Vagina (tissue), 2 donors: ENCODE data around the gene MIS18BP1.

Experiments used
- CTCF ChIP-seq, 3 experiments: fragments of 450-650 bp in 2 of 3; fragments of 200-600 bp in 1 of 3; sonication (generic) in 1 of 3; IDR thresholded peaks; one replicate each; pipeline ENCODE4 v1.5.1; 2017 to 2019; ENCODE audit warnings: antibody characterized with exemption in 3 of 3, mild to moderate bottlenecking in 2 of 3, moderate library complexity in 2 of 3
- POLR2A ChIP-seq, 2 donors: fragments of 450-650 bp; IDR thresholded peaks; one replicate each; pipeline ENCODE4 v1.6.1; 2017; ENCODE audit warnings: antibody characterized with exemption in 2 of 2, mild to moderate bottlenecking in 2 of 2, moderate library complexity in 2 of 2
- POLR2AphosphoS5 ChIP-seq, 2 donors: sonication (generic); formaldehyde crosslinking; IDR thresholded peaks; one replicate each; pipeline ENCODE4 v1.9.0; 2017; ENCODE audit warnings: antibody characterized with exemption in 2 of 2, mild to moderate bottlenecking in 2 of 2, low read depth in 1 of 2; ENCODE audit not compliant: insufficient read depth in 1 of 2

DNA sequence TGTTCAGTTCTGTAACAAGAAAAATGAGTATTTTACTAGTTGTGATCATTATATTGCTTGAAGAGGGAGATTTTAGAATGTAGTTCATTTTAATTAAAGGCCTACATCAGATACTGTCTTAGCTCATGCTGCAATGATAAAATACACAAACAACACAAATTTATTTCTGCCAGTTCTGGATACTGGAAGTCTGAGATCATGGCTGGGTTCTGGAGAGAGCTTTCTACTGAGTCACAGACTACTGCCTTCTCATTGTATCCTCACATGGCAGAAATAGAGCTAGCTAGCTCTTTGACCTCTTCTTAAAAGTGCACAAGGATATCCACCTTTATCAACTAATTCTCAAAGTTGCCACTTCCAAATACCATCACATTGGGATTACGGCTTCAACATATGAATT lies 53.8 kb downstream of the MIS18BP1 start:
- no peak for TF ChIP-seq CTCF (IDR thresholded peaks at IDR 0.05)
- TF ChIP-seq POLR2A (IDR thresholded peaks at IDR 0.05) = no peak
- no peak for TF ChIP-seq POLR2AphosphoS5 (IDR thresholded peaks at IDR 0.05; ENCODE audit: insufficient read depth in 1 of 2, low read depth in 1 of 2)
